WTC11 (cell line): ENCODE measurements around the gene OSBPL5. TPM values are rescaled to one million over a fixed set of nuclear protein-coding genes. Genes with fewer than 3 reads are reported as not detected.

ENCODE experiments used
- ATAC-seq: fragments of 200-7000 bp; cut with Tn5 transposase; 2 replicates; pipeline ENCODE4 v1.10.0; 2021; ENCODE audit warnings: mild to moderate bottlenecking, moderate library complexity
- CTCF ChIA-PET: fragments of 300-600 bp; sonication (Branson Sonifier 250); formaldehyde crosslinking; loops from one replicate; lab custom pipeline; 2021; ENCODE audit warnings: antibody characterized with exemption; lab: Charles Lee
- POLR2A ChIA-PET: fragments of 350-600 bp; sonication (Branson Sonifier 250); formaldehyde crosslinking; loops from one replicate; lab custom pipeline; 2021; ENCODE audit warnings: antibody characterized with exemption; lab: Charles Lee
- DNase-seq: peaks from one replicate; pipeline ENCODE4 v3.0.0; 2021; ENCODE audit warnings: low spot score
- H3K27ac Mint-ChIP-seq: 2 replicates; pipeline ENCODE4 v1.8.0; 2021; ENCODE audit warnings: mixed read lengths
- H3K27me3 Mint-ChIP-seq: 2 replicates; pipeline ENCODE4 v1.8.0; 2021; ENCODE audit warnings: low read depth, mild to moderate bottlenecking, moderate library complexity, mixed read lengths
- H3K36me3 Mint-ChIP-seq: 2 replicates; pipeline ENCODE4 v1.8.0; 2021; ENCODE audit warnings: mixed read lengths
- H3K4me1 Mint-ChIP-seq: 2 replicates; pipeline ENCODE4 v1.8.0; 2022; ENCODE audit warnings: mixed read lengths
- H3K4me3 Mint-ChIP-seq: 2 replicates; pipeline ENCODE4 v1.8.0; 2021; ENCODE audit warnings: mild to moderate bottlenecking, moderate library complexity, mixed read lengths
- H3K9me3 Mint-ChIP-seq: 2 replicates; pipeline ENCODE4 v1.8.0; 2021; ENCODE audit warnings: mixed read lengths
- CBFB ChIP-seq: sonication (generic); formaldehyde crosslinking; IDR thresholded peaks from 2 replicates; pipeline ENCODE4 v1.8.1; 2022; ENCODE audit warnings: mild to moderate bottlenecking, low read depth, missing genetic modification reagents
- CTCF ChIP-seq: fragments of 200-600 bp; IDR thresholded peaks from 2 replicates; pipeline ENCODE4 v1.8.0; 2022; ENCODE audit warnings: antibody characterized with exemption
- ETV6 ChIP-seq: sonication (generic); formaldehyde crosslinking; IDR thresholded peaks from 2 replicates; pipeline ENCODE4 v1.8.1; 2022; ENCODE audit warnings: mild to moderate bottlenecking, missing genetic modification reagents
- FOXK1 ChIP-seq: sonication (generic); formaldehyde crosslinking; IDR thresholded peaks from 2 replicates; pipeline ENCODE4 v1.8.0; 2022; ENCODE audit warnings: mild to moderate bottlenecking, moderate library complexity, missing genetic modification reagents
- NFYB ChIP-seq: sonication (generic); formaldehyde crosslinking; conservative IDR thresholded peaks from 2 replicates; pipeline ENCODE4 v1.8.0; 2022; ENCODE audit warnings: low read depth, missing genetic modification reagents
- SMAD4 ChIP-seq: sonication (generic); formaldehyde crosslinking; IDR thresholded peaks from 2 replicates; pipeline ENCODE4 v1.8.0; 2022; ENCODE audit warnings: mild to moderate bottlenecking, missing genetic modification reagents
- ZBTB21 ChIP-seq: sonication (generic); formaldehyde crosslinking; IDR thresholded peaks from 2 replicates; pipeline ENCODE4 v1.8.1; 2023; ENCODE audit warnings: mild to moderate bottlenecking, missing genetic modification reagents, borderline replicate concordance
- ZNF396 ChIP-seq: fragments of 250-450 bp; sonication (Bioruptor Pico); IDR thresholded peaks from 2 replicates; pipeline ENCODE4 v1.8.0; 2021; ENCODE audit warnings: mild to moderate bottlenecking, moderate library complexity, borderline replicate concordance
- ZNF532 ChIP-seq: fragments of 250-450 bp; sonication (Bioruptor Pico); IDR thresholded peaks from 2 replicates; pipeline ENCODE4 v1.9.0; 2021; ENCODE audit warnings: mild to moderate bottlenecking, borderline replicate concordance
- total RNA-seq: library from RNA; stranded (reverse); gene quantifications from 3 replicates; pipeline ENCODE4 v1.2.3, GENCODE V29; 2021
- TF ChIP-seq, protein P1 (sequence below): sonication (generic); formaldehyde crosslinking; IDR thresholded peaks from 2 replicates; pipeline ENCODE4 v1.8.1; 2022; ENCODE audit warnings: low read depth, missing genetic modification reagents, borderline replicate concordance
- TF ChIP-seq, protein P2 (sequence below): sonication (generic); formaldehyde crosslinking; IDR thresholded peaks from 2 replicates; pipeline ENCODE4 v1.8.0; 2022; ENCODE audit warnings: mild to moderate bottlenecking, missing genetic modification reagents
- TF ChIP-seq, protein P3 (sequence below): fragments of 250-450 bp; sonication (Bioruptor Pico); IDR thresholded peaks from 2 replicates; pipeline ENCODE4 v2.1.2; 2022; ENCODE audit warnings: mild to moderate bottlenecking, moderate library complexity

OSBPL5 gene
- total RNA-seq, 1 experiment from 2014 or later, result 17.7 TPM

DNA sequence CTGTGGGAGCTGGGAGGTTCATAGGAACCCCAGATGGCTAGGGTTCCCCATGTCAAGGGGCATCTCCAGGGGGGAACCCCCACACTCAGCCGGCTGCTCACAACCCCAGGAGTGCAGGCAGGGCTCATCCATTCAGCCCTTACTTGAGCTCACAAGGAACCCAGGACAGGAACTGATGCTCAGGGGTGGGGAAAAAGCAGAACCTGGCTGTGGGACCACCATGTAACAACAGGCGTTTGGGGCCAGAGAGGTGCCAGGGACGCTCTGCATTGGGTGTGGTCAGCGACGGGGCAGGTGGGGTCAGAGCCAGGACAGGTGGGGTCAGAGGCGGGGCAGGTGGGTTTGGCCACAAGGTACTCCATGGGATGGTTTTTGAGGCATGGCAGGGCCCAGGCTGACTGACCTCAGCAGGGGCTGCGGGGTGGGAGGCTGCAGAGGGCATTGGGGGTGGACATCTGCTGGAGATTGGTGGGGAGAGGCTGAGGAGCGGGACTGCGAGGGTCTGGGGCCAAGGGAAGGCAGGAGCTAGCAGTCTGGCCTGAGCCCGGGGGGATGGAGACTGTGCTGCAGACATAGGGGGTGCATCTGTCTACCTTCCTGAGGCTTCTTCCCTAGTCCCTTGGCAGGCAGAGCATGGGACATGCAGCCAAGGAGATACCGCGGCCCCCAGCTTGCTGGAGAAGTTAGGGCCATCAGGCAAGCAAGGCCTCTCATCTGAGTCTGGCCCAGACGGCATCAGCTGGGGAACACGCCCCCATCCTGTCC lies 73.8 kb downstream of the OSBPL5 start:
- ChIA-PET CTCF (interaction anchor here (0.6 to 6.4 kb wide), 56 partner anchors 8 to 556 kb away, joined by 3 to 157 read pairs (median 6); partner anchors contain the start of genes CARS1, MRGPRE and NAP1L4), POLR2A (interaction anchor here (0.9 to 1.3 kb wide), 3 partner anchors 12 to 54 kb away, joined by 3 to 4 read pairs (median 4); partner anchors contain the start of gene CARS1)
- Mint-ChIP-seq H3K4me3 (no peak overlapping the region), H3K36me3 (no peaks in the 10 kb centered on the region), H3K9me3 (no peaks in the 10 kb centered on the region), H3K4me1 (peaks cover 23% of the 10 kb centered on the region), H3K27ac (no peak overlapping the region), H3K27me3 (peaks cover 2% of the 10 kb centered on the region; the same call in 1 of the 2 replicates)
- TF ChIP-seq ETV6 (CRISPR knock-in tag) (no peak), FOXK1 (CRISPR knock-in tag) (no peak), CBFB (CRISPR knock-in tag) (no peak), ZBTB21 (CRISPR knock-in tag) (no peak), ZNF532 (CRISPR knock-in tag) (no peak)
- DNase-seq, result no peak
- peak; percentile 11; the same call in 1 of the 2 replicates for ATAC-seq

DNA sequence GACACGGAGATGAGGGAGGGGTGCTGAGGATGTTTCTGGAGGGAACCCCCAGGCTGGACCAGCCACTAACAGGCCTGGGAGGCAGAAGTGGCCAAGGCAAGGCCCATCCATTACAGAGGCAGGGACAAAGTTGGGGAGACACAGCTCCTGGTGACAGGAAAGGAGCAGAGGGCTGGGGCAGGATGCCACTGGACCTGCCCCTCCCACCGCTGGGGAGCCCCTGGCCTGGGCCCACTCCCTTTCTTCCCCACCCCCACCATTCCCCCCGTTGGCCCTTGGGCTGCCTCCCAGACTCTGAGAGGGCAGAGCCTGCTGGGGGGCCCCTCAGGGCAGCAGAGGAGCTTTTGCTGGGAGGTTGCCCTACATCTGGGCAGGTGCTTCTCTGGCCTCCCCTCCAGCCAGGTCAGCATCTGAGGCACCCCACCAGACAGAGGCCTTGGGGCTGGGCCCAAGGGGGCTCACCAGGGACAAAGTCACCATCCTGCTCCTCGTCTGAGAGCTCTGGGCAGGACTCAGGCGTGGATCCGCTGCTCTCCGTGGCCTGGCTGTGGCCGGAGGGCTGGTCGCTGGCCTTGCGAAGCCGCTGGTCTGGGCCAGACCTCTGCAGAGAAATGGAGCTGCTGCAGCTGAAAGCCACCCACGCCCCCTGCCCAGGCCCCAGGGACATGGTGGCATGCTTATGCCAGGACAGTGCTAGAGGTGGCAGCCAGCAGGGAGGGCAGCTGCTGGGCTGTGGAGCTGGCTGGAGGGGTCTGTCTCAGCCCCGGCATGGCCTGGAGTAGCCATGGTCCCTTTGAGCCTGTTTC lies 74.8 kb downstream of the OSBPL5 start:
- TF ChIP-seq ETV6 (CRISPR knock-in tag), result no peak
- TF ChIP-seq, protein P1, sequence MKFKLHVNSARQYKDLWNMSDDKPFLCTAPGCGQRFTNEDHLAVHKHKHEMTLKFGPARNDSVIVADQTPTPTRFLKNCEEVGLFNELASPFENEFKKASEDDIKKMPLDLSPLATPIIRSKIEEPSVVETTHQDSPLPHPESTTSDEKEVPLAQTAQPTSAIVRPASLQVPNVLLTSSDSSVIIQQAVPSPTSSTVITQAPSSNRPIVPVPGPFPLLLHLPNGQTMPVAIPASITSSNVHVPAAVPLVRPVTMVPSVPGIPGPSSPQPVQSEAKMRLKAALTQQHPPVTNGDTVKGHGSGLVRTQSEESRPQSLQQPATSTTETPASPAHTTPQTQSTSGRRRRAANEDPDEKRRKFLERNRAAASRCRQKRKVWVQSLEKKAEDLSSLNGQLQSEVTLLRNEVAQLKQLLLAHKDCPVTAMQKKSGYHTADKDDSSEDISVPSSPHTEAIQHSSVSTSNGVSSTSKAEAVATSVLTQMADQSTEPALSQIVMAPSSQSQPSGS (CRISPR knock-in tag), result no peak
- TF ChIP-seq NFYB (CRISPR knock-in tag), result no peak
- no peak for TF ChIP-seq CTCF
- TF ChIP-seq ZNF396 (CRISPR knock-in tag), result no peak
- TF ChIP-seq, protein P2, sequence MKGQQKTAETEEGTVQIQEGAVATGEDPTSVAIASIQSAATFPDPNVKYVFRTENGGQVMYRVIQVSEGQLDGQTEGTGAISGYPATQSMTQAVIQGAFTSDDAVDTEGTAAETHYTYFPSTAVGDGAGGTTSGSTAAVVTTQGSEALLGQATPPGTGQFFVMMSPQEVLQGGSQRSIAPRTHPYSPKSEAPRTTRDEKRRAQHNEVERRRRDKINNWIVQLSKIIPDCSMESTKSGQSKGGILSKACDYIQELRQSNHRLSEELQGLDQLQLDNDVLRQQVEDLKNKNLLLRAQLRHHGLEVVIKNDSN (CRISPR knock-in tag), result no peak
- TF ChIP-seq, protein P3, sequence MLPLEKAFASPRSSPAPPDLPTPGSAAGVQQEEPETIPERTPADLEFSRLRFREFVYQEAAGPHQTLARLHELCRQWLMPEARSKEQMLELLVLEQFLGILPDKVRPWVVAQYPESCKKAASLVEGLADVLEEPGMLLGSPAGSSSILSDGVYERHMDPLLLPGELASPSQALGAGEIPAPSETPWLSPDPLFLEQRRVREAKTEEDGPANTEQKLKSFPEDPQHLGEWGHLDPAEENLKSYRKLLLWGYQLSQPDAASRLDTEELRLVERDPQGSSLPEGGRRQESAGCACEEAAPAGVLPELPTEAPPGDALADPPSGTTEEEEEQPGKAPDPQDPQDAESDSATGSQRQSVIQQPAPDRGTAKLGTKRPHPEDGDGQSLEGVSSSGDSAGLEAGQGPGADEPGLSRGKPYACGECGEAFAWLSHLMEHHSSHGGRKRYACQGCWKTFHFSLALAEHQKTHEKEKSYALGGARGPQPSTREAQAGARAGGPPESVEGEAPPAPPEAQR, result no peak
- TF ChIP-seq SMAD4 (CRISPR knock-in tag), result no peak
- ATAC-seq, result no peak
- no peak for DNase-seq
- H3K27ac Mint-ChIP-seq, result no peak overlapping the region
- no peaks in the 10 kb centered on the region for H3K36me3 Mint-ChIP-seq
- no peaks in the 10 kb centered on the region for H3K9me3 Mint-ChIP-seq
- no peak overlapping the region for H3K4me3 Mint-ChIP-seq
- POLR2A ChIA-PET, result interaction anchor here (1.3 kb wide), 1 partner anchor 53 kb away, joined by 3 read pairs; no protein-coding TSS in a partner anchor
- CTCF ChIA-PET, result interaction anchor here (1.4 to 6.4 kb wide), 10 partner anchors 12 to 134 kb away, joined by 4 to 157 read pairs (median 12); partner anchors contain the start of gene CARS1
- no peaks in the 10 kb centered on the region for H3K27me3 Mint-ChIP-seq
- peaks cover 19% of the 10 kb centered on the region for H3K4me1 Mint-ChIP-seq
